Stimulated activated CD4-positive, alpha-beta T cell treated with anti-CD3 and anti-CD28 coated beads, Interleukin-4, amount 100 ng/mL, for 24 hours (primary cell): ENCODE results near the gene CAMTA1.

Source experiments
- DNase-seq: peaks from one replicate; pipeline ENCODE4 v3.0.0-alpha.2; 2020

Gene CAMTA1

GRCh38 chr1:6885426-6885825, 100.2 kb downstream of the CAMTA1 start:
- no peak for DNase-seq

GRCh38 chr1:6886523-6886922, 101.3 kb downstream of the CAMTA1 start:
- no peak for DNase-seq

GRCh38 chr1:6888268-6888667, 103.0 kb downstream of the CAMTA1 start:
- no peak for DNase-seq

GRCh38 chr1:6888870-6889269, 103.6 kb downstream of the CAMTA1 start:
- DNase-seq: no peak

GRCh38 chr1:6889875-6890480, 104.7 kb downstream of the CAMTA1 start:
- DNase-seq: peak; percentile 45

- DNase-seq: no peak
Observed at GRCh38 chr1:6890686-6891085, 105.4 kb downstream of the CAMTA1 start.

GRCh38 chr1:6891781-6892579, 106.7 kb downstream of the CAMTA1 start:
- DNase-seq: no peak

- no peak for DNase-seq
Observed at GRCh38 chr1:6893388-6893787, 108.1 kb downstream of the CAMTA1 start.

GRCh38 chr1:6897138-6897537, 111.9 kb downstream of the CAMTA1 start:
- no peak for DNase-seq

GRCh38 chr1:6898974-6899539, 113.8 kb downstream of the CAMTA1 start:
- no peak for DNase-seq

- no peak for DNase-seq
Observed at GRCh38 chr1:6899621-6900020, 114.4 kb downstream of the CAMTA1 start.

- DNase-seq: no peak
Observed at GRCh38 chr1:6902153-6902552, 116.9 kb downstream of the CAMTA1 start.

- no peak for DNase-seq
Observed at GRCh38 chr1:6904476-6905170, 119.4 kb downstream of the CAMTA1 start.

GRCh38 chr1:6905331-6905730, 120.1 kb downstream of the CAMTA1 start:
- DNase-seq: no peak

- DNase-seq: no peak
Observed at GRCh38 chr1:6905790-6906189, 120.5 kb downstream of the CAMTA1 start.

- no peak for DNase-seq
Observed at GRCh38 chr1:6906783-6907182, 121.5 kb downstream of the CAMTA1 start.

- DNase-seq: no peak
Observed at GRCh38 chr1:6907201-6907600, 121.9 kb downstream of the CAMTA1 start.

GRCh38 chr1:6907676-6908434, 122.6 kb downstream of the CAMTA1 start:
- DNase-seq: no peak

- DNase-seq: no peak
Observed at GRCh38 chr1:6909401-6909800, 124.1 kb downstream of the CAMTA1 start.

GRCh38 chr1:6909857-6910256, 124.6 kb downstream of the CAMTA1 start:
- DNase-seq: no peak

- DNase-seq: no peak
Observed at GRCh38 chr1:6911021-6911941, 126.0 kb downstream of the CAMTA1 start.

GRCh38 chr1:6911974-6912373, 126.7 kb downstream of the CAMTA1 start:
- DNase-seq: no peak
